Globus pallidus (tissue), 1 donor: ENCODE results near the gene PPP1R17.
A peak's percentile ranks its signal among the peaks of the same experiment; 100 is the strongest.

Experiments used
- DNase-seq: peaks from one replicate; pipeline ENCODE4 v3.0.0-alpha.2; 2015; ENCODE audit warnings: low spot score

Gene PPP1R17

DNA sequence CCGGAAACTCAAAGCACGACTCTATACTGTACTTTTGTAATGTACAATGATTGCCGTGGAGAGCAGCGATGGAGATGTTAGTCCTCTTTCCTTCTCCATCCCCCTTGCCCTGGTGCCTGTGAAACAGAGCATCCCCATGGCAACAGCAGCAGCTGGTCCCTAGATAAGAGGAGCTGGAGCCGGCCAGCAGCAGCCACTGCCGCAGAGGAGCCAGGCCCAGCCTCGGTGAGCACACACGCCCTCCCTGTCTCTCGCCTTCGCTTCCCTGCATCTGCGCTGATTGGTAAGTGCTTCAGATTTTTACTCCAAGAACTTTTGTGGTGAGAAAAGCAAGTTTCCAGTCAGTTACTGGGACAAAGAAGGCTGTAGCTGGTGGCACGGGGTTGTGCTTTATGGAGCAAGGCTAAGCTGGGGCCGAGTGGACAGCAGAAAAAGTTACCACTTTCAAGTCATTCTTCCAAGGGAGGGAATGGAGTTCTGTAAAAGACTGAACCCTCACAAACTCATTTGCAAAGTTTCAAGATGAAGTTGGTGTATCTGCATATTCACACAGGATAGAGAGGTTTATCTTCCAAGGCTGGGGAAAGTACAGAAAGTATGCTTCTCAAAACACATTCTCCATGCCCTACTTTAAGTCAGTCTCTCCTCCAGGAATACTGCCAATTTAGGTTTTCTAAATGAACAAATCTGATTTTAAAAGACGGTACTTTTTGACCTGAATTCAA, at the start of gene PPP1R17:
Gene PPP1R17 (plus strand): TSS at position 192 of the 725 bp plus-strand sequence. CDS start 5,227 bp downstream, outside the sequence.
- DNase-seq = no peak

DNA sequence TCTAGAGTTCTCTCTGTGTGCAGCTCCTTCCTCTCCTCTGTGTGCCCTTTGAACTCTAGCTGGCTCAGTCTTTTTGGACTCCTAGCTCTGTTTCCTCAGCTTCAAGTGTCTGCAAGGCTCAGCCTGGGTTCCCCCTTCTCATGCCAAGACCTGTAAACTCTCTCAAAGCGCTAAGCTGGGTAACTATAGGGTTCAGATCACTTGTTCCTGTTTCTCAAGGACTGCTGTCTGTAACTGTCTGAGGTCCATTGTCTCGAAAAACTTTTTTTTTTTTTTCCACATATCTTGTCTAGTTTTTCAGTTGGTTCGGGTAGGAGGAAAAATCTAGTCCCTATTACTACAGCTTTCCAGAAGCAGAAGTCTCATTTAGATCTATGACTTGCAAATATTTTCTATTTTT, 46.6 kb upstream of the PPP1R17 start:
- DNase-seq = no peak

DNA sequence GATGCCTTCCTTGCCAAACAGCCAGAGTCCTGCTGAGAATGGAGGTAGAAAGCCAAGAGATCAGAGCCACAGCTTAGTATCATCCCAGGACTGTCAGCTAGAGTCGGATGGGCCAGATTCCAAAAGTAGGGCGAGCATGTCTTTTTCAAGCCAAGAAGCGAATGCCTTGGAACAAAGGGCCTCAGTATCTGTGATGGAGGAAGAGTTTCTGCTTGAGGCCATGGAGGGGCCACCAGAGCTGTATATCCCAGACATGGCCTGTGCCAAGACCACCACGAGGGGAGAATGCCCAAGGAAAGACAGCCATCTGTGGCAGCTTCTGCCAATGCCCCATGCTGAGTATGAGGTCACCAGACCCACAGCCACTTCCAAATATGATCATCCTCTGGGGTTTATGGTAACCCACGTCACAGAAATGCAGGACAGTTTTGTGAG, 44.3 kb upstream of the PPP1R17 start:
- peak; percentile 47 for DNase-seq

DNA sequence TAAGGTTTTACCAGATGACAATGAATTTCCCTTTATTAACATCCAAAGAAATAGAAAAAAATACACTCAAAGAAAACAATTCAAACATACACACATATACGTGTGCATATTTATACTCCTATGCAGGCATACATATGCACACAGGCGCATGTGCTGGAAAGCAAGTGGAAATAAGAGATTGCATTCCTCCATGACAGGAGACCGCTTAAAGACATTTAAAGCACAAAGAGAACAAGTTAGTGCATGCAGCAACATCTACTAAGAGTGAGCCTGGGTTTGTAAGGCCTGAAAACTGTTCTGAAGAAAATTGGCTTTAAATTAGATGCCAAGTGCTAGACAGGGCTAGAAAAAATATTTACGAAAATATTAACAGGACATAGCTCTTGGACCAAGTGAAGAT, 40.1 kb upstream of the PPP1R17 start:
- DNase-seq = no peak

DNA sequence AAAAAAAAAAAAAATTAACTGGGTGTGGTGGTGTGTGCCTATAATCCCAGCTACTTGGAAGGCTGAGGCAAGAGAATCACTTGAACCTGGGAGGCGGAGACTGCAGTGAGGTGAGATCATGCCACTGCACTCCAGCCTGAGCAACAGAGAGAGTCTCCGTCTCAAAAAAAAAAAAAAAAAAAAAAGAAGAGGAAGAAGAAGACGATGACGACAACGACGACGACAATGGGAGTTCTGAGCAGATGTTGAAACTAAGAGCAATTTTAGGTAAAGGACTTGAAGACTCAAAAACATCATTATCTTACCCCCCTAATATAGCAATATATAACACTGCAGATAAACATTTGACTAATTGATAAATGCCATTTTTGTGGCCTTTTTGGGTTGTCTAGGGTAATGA, 39.5 kb upstream of the PPP1R17 start:
- DNase-seq = no peak

DNA sequence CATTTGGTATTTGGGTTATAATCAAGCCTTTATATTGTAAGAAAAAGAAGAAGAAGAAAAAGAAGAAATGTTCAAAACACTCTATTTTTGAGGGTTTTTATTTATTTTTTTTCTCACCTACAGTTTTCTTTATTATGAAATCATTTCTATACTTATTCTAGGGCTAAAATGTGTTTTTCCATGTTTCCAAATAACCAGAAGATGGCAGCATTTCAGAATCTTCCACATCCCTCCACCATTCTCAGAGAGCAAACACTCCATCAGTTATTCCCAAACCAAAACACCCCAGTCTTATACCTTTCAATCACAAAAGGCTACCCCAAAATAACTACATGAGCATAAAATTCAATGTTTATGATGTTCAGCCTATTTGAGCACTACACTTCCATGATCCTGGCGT, 38.7 kb upstream of the PPP1R17 start:
- peak; percentile 16 for DNase-seq

DNA sequence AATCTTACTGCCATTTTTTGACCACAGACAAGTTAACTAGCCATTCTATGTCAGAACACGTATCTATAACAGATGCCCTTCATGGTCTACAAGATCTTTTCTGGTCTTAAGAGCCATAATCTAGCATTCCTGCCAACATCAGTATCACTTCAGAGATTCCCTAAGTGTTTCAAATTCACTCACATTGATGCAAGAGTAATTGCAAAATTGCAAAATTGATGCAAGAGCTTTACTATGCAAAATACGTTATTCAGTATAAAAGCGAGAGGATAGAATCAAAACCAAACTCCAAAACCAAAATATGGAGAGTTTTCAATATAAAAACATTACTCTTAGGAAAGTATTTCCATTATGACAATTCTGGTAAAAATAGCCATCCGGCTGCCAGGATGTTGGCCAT, 38.1 kb upstream of the PPP1R17 start:
- no peak for DNase-seq

DNA sequence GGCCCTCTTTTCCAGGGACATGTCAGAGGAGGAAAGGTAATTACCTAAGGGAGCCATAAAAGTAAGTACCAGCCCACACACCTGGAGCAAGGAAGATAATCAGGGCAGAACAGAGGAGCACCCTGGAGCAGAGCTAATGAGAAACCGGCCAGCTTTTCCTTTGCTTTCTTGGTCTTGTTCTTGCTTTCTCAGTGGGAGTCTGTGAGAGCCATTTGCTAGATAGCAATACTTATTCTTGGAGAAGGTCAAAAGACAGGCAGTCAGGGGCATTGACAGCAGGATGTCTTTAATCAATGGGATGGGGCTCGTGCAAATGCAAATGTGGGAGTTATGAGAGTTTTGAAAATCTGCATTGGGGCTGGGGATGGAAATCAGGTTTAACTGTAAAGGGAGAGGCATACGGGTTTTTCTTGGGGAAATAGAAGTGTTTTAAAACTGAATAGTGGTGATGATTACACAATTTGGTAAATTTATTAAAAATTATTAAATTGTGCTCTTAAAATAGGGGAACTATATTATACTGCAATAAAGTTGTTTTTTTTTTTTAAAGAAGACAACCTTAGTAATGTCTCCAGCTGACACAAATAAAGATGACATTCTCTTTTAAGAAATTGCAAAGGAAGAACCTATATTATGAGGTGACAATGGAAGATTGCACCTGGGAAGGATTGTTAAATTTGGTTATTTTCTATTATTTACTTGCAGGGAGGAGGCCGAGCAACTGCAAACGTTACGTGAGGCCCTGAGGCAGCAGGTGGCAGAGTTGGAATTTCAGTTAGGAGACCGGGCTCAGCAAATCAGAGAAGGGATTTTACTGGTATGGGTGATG, 35.6 kb upstream of the PPP1R17 start:
- no peak for DNase-seq

DNA sequence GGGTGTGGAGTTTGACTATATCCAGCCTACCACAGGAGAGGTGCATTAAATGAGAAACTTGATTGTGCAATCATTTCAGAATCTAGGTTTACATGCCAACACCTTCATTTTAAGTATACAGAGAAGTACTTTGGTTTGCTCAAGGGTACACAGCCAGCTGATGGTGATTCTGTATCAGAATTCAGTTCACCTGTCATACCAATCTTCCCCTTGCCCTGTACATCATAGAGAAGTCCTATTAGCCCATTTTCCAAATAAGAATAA, 35.0 kb upstream of the PPP1R17 start:
- no peak for DNase-seq

DNA sequence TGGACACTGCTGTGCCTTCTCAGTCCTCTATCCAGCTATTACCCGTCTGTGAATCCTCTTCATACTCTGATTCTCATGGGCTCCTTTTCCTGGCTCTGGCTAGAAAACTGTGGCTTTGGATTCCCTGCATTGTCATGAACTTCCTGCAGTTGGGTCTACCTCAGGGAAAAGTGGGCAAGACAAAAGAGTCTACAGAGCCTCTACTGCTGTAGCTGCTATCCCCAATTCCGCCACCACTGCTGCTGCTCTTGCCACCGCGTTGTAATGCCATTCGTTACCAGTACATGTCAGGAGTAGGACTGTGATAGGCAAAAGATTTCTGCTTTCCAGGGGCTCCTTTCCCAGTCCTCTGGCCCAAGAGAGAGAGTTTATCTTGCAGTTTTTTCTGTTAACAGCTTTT, 23.9 kb upstream of the PPP1R17 start:
- no peak for DNase-seq

DNA sequence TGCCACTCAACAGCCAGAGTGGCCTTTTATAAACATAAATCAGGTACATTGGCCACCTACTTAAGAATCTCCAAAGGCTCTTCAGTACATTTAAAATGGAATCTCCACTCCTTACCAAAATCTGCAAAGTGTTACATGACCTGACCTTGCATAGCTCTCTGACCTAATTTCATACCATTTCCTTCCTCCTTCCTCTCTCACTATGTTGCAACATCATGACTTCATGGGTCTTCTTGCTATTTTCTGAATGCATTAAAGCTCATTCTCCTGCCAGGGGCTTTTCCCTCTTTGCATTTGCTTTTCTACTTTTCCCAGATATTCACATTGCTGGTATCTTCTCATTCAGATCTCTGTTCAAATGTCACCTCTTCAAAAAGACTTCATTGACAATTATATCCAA, 22.1 kb upstream of the PPP1R17 start:
- DNase-seq = no peak

DNA sequence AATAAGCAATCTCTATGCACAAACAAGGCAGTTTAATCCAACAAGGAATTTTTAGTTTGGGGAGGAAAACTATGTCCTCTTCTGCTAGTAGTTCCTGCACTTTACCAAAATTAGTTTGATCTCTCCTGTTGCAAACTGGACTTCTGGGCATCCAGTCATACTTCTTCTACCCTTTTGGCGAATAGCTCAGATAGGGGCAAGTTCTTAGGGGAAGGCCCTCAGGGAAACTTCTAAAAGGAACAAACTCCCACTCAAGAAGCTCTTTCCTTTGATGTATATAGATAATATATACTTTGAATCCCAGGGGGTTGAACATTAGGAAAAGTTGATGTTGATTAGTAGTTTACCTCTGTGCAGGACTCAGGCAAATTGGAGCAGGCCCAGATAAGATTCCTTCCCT, 21.5 kb upstream of the PPP1R17 start:
- no peak for DNase-seq

DNA sequence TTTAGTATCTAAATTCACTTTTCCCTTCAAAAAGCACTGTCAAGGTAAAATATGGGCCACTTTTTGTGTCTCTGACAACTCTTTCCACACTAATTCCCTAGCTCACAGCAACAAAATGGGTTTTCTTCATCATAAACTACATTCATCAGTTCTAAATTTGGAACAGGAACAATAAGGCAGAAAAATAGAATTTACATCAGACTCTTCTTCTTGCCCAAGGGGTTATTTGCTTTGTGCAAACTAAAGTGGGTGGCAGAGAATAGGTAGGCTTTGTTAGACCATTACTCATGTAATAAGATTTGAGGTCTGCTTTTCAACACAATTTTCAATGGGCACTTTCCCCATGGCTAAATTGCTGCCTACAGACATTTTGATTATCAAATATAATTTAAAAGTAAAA, 17.6 kb upstream of the PPP1R17 start:
- no peak for DNase-seq

DNA sequence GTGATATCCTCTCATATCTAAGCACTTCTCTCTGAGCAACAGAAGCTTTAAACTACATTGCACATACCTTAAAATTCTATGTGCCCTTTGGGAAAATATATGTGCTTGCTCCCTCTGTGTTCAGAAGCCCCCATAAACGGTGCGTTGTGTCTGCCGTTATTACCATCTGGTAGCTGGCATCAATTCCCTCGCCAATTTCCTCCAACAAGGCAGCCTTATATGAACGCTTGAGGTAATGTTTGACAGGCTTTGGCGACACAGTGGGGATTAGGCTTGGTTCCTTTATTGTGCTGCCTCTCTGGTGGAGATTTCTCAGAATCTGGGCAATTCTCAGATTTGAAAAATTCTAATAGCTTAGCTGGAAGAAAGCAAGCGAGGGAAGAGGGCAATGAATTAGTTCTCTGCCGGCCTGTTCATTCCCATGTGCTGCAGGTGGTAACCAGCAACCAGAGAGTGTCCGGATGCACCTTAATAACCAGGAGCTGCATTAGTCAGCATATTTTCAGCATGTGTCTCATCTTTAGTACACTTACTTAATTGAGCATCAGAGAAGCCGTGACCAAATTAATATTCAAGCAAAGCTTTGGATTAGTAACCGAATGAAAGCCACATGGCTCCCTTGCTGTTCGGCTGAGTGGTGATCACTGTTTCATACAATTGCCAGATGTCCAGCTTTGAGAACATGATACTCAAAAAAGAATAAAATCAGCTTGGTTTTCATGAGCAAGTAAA, 7.3 kb upstream of the PPP1R17 start:
- DNase-seq = no peak

DNA sequence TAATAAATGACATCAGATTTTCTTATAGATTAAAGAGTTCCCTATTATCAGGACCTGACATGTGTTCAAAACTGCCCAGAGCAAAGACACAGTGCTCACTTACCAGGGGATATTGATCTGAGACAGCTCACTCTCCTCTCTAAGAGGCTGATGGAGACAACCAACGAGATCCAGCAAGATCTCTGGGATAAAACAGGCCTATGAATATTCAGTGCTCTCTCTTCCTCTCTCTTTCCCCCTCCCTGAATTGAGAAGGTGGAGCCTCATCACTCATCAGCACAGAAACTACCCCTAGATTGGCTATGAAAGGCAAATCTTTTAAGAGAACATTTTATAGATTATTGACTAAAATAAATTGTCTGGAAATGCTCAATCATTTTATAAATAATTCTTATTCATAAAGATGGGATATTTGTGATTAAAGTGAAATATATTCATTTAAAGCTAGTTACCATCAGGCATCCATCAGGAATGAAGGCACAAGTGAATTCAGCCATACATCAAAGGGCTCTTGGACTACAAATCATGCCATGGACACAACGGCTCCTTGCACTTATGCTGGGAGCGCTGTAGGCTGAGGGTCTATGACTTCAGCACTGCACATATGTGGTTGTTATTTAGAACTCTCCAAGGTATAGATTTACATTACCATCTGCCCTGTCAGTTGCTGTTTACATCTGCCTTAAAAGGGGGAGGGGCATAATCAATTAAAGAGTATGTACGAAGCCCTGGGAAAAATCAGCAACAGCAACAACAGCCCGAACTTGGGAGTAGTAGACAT, 3.4 kb upstream of the PPP1R17 start:
- no peak for DNase-seq

DNA sequence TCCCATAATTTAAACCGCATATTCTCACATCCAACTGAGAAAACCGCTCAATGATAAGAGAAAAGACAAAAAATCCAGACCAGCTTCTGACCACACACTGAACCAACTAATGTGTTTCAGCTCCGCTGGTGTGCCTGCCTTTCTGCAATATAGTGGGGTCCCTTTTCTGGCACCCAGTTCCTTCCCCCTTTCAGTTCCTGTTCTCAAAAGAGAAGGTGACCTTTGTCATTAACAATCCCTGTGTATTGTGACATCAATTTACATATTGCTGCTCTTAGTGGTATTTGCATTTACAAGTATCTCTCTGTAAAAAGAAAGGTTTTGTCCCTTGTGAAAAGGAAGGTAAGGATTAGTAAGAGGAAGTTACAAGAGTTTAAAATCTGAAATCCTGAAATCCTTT, 1.4 kb downstream of the PPP1R17 start:
- no peak for DNase-seq

DNA sequence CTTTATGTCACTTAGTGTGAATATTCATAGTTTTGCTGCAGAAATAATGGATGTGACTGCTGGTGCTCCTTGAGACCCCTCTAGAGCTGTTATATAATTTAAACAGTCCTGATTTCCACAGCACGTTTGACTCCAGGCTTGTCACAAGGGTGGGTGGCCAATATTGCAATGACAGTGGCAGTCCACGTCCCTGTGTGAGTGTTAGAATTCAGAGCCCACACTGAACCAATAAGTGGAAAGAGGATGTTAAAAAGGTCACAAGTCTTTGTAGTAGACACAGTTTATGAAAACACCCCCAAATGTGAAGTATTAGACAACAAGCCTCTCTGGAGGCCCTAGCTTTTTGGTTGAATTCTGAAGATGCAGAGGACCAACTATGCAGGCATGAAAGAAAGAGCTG, 2.0 kb downstream of the PPP1R17 start:
- DNase-seq = no peak

DNA sequence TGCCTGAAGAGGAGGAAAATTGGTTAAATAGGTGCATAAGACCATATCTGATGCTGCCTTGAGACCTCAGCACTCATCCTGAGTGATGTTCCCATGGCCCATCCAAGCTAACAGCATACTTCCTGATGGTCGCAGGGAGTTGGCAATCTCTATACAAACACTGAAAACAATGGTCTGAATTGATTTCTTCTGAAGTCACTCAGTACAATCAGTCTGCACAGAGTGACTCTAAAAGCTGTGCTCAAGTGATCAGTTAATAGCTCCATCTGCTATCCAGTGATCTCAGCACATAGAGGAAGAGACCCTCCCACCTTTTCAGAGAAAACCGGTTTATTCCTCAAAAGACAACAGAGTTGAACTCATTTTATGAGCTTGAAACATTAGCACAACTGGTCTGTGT, 3.9 kb downstream of the PPP1R17 start:
- DNase-seq = peak; percentile 27

DNA sequence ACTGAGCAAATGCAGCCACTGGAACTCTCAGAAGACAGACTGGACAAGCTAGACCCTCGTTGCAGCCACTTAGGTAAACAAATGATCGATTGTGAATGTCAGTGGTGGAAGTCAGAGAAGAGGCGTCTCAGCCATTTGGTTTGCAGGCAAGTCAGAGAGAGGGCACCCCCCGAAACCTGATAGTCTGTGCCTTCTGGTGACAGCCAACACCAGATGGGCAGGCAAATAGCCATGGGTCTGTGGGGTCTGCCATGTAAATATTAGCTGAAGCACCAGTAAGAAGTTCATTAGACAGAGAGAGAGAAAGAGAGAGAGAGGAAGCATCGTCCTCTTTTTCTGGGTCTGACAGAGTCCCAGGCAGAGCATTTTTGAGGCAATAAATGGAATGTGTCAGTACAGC, 5.4 kb downstream of the PPP1R17 start:
- no peak for DNase-seq

DNA sequence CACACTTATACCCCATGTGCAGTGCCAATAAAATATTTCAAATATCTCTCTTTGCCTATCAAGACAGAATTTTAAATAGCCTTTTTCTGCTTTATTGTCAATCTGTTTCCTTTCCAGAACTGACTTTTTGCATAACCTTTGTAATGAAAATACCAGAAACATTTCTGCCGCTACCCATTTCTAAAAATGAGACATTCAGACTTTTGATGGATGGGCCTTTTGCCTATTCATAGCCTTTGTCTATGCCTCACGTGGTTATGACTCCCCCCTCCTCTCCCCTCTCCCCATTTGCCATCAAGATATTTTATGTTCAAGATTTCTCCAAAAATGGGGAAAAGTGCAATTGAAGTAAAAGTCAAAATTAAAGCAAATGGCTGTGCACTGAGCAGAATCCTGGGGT, 5.9 kb downstream of the PPP1R17 start:
- no peak for DNase-seq

DNA sequence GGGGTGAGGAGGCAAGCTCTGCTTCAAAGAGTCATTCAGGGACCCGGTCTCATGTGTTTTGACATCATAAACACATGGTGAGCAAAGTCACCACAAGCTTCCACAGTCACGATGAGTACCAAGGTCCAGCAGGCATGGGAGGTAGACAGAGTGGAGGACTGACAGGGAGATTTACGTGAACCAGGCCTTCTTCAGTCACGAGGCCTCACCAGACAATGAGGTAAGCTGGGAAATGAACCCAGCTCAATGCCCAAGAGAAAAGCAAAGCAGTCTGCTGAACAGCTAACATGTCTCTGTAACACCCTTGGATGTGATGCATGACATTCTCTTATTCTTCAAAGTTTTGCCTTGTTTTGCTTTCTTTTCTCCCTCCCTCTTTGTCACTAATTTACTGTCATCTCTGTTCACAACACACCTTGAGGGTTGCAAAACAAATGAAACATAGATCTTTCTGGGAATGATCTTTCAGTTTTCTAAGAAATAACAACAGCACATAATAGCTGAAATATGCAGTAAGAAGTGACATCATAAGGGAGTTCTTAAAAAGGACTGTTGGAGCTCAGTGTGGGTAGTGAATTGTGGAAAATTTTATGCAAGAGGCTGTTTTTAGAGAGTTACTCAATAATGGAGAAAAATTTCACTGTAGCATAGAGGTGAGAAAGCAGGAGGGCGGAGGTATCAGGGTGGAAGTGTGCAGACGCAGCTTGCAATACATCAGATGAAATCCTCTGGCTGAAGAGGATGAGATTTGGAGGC, 9.0 kb downstream of the PPP1R17 start:
- no peak for DNase-seq

DNA sequence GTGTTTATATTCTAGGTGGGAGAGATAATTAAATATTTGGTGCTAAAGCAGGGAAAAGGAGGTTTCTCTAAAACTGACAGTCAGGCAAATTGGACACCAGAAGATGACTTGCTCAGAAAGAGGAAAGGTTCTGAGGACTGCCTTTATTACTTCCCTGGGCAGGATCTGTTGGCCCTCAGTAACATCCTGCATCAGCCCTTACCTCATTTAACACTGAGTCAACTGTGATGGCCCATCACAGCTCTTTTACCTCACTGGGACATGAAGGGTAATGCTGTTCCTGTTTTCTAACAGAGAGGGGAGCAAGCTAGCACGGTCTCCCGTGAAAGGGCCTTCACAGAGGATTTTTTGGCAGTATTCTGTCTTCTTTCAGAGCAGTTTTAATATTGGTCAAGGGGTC, 12.0 kb downstream of the PPP1R17 start:
- DNase-seq = no peak
